ENCODE measurements around the gene SPATA3. TPM values are rescaled to one million over a fixed set of nuclear protein-coding genes. Genes with fewer than 3 reads are reported as not detected.
A peak's percentile ranks its signal among the peaks of the same experiment; 100 is the strongest.

SPATA3 gene
- total RNA-seq, 2 donors from 2014 or later = not detected

DNA sequence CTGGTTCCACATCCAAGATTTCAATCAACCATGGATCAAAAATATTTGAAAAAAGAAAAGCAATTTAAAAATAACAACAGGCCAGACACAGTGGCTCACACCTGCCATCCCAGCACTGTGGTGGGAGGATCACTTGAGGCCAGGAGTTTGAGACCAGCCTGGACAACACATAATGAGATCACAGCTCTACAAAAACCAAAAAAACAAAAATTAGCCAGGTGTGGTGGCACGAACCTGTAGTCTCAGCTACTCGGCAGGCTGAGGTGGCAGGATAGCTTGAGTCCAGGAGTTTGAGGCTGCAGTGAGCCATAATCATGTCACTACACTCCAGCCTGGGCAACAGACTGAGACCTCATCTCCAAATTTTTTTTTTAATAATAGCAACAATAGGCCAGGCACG, 13.4 kb upstream of the SPATA3 start:
- WGBS, 2 experiments (ENCODE audit: insufficient coverage in 1 of 2, insufficient read length in 1 of 2) = 91 to 94% methylated on average over 2 to 3 of the region's 3 CpGs
- no peak for TF ChIP-seq CTCF (conservative IDR thresholded peaks at IDR 0.05)
- H3K36me3 Mint-ChIP-seq (ENCODE audit: low read depth) = no peaks in the 10 kb centered on the region
- no peaks in the 10 kb centered on the region for H3K27me3 Mint-ChIP-seq (ENCODE audit: insufficient read depth)
- no peaks in the 10 kb centered on the region for H3K9me3 Mint-ChIP-seq
- no peak overlapping the region for H3K4me3 Mint-ChIP-seq
- no peak for DNase-seq
- Histone ChIP-seq H3K9ac (ENCODE audit: extremely low read depth, low read length, poor library complexity, severe bottlenecking) (no peak overlapping the region), H3K27ac (ENCODE audit: low read depth, low read length) (no peak overlapping the region), H3K4me1 (ENCODE audit: control insufficient read depth, insufficient read depth, low read length) (peaks cover 10% of the 10 kb centered on the region), H3K4me3 (ENCODE audit: low read length) (no peak overlapping the region), H3K36me3 (ENCODE audit: control insufficient read depth, insufficient read depth, low read length) (no peaks in the 10 kb centered on the region), H3K27me3 (ENCODE audit: control insufficient read depth, insufficient read depth, low read length, poor library complexity, severe bottlenecking) (no peaks in the 10 kb centered on the region), H3K9me3 (ENCODE audit: control insufficient read depth, low read length) (no peaks in the 10 kb centered on the region)
- peaks cover 20% of the 10 kb centered on the region for H3K4me1 Mint-ChIP-seq
- H3K27ac Mint-ChIP-seq = no peak overlapping the region

GRCh38 chr2:230983566-230983965, 12.4 kb upstream of the SPATA3 start:
- Histone ChIP-seq H3K9ac (ENCODE audit: extremely low read depth, low read length, poor library complexity, severe bottlenecking) (no peak overlapping the region), H3K36me3 (ENCODE audit: control insufficient read depth, insufficient read depth, low read length) (no peaks in the 10 kb centered on the region), H3K4me1 (ENCODE audit: control insufficient read depth, insufficient read depth, low read length) (peaks cover 10% of the 10 kb centered on the region), H3K27me3 (ENCODE audit: control insufficient read depth, insufficient read depth, low read length, poor library complexity, severe bottlenecking) (no peaks in the 10 kb centered on the region), H3K4me3 (ENCODE audit: low read length) (no peak overlapping the region), H3K27ac (ENCODE audit: low read depth, low read length) (no peak overlapping the region), H3K9me3 (ENCODE audit: control insufficient read depth, low read length) (no peaks in the 10 kb centered on the region)
- no peaks in the 10 kb centered on the region for H3K36me3 Mint-ChIP-seq (ENCODE audit: low read depth)
- H3K4me3 Mint-ChIP-seq = no peak overlapping the region
- H3K27ac Mint-ChIP-seq = no peak overlapping the region
- H3K9me3 Mint-ChIP-seq = no peaks in the 10 kb centered on the region
- TF ChIP-seq CTCF (conservative IDR thresholded peaks at IDR 0.05) = peak; percentile 60
- DNase-seq = peak; percentile 45
- WGBS, 2 experiments (ENCODE audit: insufficient coverage in 1 of 2, insufficient read length in 1 of 2) = 94 to 95% methylated on average over 4 to 6 of the region's 6 CpGs
- no peaks in the 10 kb centered on the region for H3K27me3 Mint-ChIP-seq (ENCODE audit: insufficient read depth)
- H3K4me1 Mint-ChIP-seq = peaks cover 20% of the 10 kb centered on the region

DNA sequence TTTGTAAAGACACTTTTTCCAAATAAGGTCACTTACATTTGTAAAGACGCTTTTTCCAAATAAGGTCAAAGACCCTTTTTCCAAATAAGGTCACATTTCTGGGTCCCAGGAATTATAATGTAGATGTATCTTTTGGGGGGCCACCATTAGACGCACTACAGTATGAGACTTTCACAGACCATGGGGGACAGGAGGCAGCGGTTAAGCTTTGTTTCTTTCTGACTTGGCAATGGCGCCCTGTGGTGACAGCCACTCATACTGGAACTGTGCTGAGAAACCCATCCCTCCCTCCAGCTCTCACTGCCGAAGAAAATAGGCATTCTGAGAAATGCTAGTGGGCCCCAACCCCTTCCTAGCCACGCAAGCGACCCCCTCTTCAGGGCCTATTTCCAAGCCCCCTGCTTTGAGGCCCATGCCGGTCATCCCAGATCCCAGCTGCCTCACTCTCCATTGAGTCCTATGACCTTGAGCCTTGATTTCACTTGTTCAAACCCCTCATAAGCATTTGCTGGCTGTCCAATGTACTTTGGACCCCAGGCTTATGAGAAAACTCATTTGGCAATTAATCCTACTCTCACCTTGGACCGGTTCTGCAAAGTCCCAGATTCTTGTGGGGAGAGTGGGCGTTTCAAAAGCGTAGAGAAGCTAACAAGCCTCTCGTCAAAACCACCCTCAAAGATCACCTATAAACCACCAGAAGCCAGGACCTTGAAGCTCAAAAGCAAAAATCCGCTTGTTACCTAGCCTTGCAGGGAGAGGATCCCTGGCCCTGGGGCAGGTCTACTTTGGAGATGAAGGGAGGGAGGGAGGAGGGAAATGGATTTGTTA, 11.3 kb upstream of the SPATA3 start:
- Mint-ChIP-seq H3K4me1 (peaks cover 20% of the 10 kb centered on the region), H3K27me3 (ENCODE audit: insufficient read depth) (no peaks in the 10 kb centered on the region), H3K36me3 (ENCODE audit: low read depth) (no peaks in the 10 kb centered on the region), H3K4me3 (no peak overlapping the region), H3K27ac (no peak overlapping the region), H3K9me3 (no peaks in the 10 kb centered on the region)
- Histone ChIP-seq H3K27ac (ENCODE audit: low read depth, low read length) (no peak overlapping the region), H3K27me3 (ENCODE audit: control insufficient read depth, insufficient read depth, low read length, poor library complexity, severe bottlenecking) (no peaks in the 10 kb centered on the region), H3K4me3 (ENCODE audit: low read length) (no peak overlapping the region), H3K36me3 (ENCODE audit: control insufficient read depth, insufficient read depth, low read length) (no peaks in the 10 kb centered on the region), H3K9me3 (ENCODE audit: control insufficient read depth, low read length) (no peaks in the 10 kb centered on the region), H3K9ac (ENCODE audit: extremely low read depth, low read length, poor library complexity, severe bottlenecking) (no peak overlapping the region), H3K4me1 (ENCODE audit: control insufficient read depth, insufficient read depth, low read length) (peaks cover 10% of the 10 kb centered on the region)
- TF ChIP-seq CTCF (conservative IDR thresholded peaks at IDR 0.05) = no peak
- DNase-seq = no peak
- WGBS, 2 experiments (ENCODE audit: insufficient coverage in 1 of 2, insufficient read length in 1 of 2) = 91 to 95% methylated on average over 9 to 13 of the region's 13 CpGs

All from endodermal cell (in vitro differentiated cells).